Measurements from ENCODE around the gene CDK19. TPM values are rescaled to one million over a fixed set of nuclear protein-coding genes. Genes with fewer than 3 reads are reported as not detected.

Gene CDK19
- total RNA-seq, 6 experiments from 2014 or later = 18.6 to 22.4 (median 20.0) TPM

DNA sequence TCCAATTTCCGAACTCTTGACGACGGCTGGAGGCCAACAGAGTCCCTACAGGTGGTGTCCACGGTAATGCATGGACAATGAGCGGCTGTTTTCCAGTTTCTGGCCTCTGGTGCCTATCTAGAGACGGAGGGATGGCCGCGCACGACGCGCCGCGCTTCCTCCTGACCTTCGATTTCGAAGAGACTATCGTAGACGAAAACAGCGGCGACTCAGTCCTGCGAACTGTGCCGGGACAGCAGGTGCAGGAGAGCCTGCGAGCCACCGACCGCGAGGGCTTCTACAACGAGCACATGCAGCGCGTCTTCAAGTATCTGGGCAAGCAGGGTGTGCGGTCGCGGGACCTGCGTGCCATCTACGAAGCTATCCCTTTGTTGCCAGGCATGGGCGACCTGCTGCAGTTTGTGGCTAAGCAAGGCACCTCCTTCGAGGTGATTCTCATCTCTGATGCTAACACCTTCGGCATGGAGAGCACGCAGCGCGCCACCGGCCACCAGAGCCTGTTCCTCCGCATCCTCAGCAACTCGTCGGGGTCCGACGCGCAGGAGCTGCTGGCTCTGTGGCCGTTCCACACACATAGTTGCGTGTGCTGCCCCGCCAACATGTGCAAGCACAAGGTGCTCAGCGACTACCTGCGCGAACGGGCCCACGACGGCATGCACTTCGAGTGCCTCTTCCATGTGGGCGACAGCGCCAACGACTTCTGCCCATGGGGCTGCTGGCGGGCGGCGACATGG is 169.4 kb downstream of the CDK19 start:
- Mint-ChIP-seq H3K4me1 (ENCODE audit: low read depth) (peaks cover 27% of the 10 kb centered on the region), H3K27ac (no peak overlapping the region), H3K27me3 (ENCODE audit: insufficient read depth) (no peaks in the 10 kb centered on the region), H3K9me3 (peaks cover 4% of the 10 kb centered on the region; the same call in 1 of the 2 replicates), H3K36me3 (ENCODE audit: low read depth) (peaks cover 17% of the 10 kb centered on the region), H3K4me3 (no peak overlapping the region)
- no peak for DNase-seq
- TF ChIP-seq CTCF (IDR thresholded peaks at IDR 0.05) = no peak

DNA sequence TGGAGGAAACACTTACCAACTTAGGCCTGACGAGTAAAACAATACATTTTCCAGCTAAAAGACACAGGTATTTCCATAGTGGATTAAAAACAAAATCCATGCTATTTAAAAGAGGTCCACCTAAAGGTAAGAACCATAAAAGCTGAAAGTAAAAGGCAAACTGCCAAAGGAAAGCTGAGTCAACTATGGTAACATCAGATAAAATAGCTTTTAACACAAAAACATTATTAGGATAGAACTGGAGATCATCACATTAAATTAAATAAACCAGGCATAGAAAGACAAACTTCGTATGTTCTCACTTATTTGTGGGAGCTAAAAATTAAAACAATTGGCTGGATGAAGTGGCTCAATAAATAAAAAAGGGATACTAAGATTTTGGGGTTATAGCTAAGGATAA is 172.1 kb downstream of the CDK19 start:
- Mint-ChIP-seq H3K4me1 (ENCODE audit: low read depth) (peaks cover 17% of the 10 kb centered on the region), H3K9me3 (peaks cover 4% of the 10 kb centered on the region; the same call in 1 of the 2 replicates), H3K36me3 (ENCODE audit: low read depth) (peaks cover 19% of the 10 kb centered on the region), H3K4me3 (no peak overlapping the region), H3K27me3 (ENCODE audit: insufficient read depth) (no peaks in the 10 kb centered on the region), H3K27ac (peak overlapping the region; percentile 29; the same call in 1 of the 2 replicates)
- DNase-seq = peak; percentile 37
- TF ChIP-seq CTCF (IDR thresholded peaks at IDR 0.05) = no peak

- no peak overlapping the region for H3K27ac Mint-ChIP-seq
- no peak overlapping the region for H3K4me3 Mint-ChIP-seq
- no peaks in the 10 kb centered on the region for H3K27me3 Mint-ChIP-seq (ENCODE audit: insufficient read depth)
- H3K4me1 Mint-ChIP-seq (ENCODE audit: low read depth) = peaks cover 17% of the 10 kb centered on the region
- DNase-seq = no peak
- TF ChIP-seq CTCF (IDR thresholded peaks at IDR 0.05) = no peak
- H3K9me3 Mint-ChIP-seq = peaks cover 4% of the 10 kb centered on the region; the same call in 1 of the 2 replicates
- H3K36me3 Mint-ChIP-seq (ENCODE audit: low read depth) = peaks cover 19% of the 10 kb centered on the region
Observed at GRCh38 chr6:110642711-110643110, 172.6 kb downstream of the CDK19 start.

- no peak for TF ChIP-seq CTCF (IDR thresholded peaks at IDR 0.05)
- Mint-ChIP-seq H3K9me3 (no peaks in the 10 kb centered on the region), H3K27ac (no peak overlapping the region), H3K4me1 (ENCODE audit: low read depth) (no peaks in the 10 kb centered on the region), H3K4me3 (no peak overlapping the region), H3K36me3 (ENCODE audit: low read depth) (peaks cover 5% of the 10 kb centered on the region; the same call in 1 of the 2 replicates), H3K27me3 (ENCODE audit: insufficient read depth) (no peaks in the 10 kb centered on the region)
- no peak for DNase-seq
Observed at GRCh38 chr6:110636781-110637180, 178.5 kb downstream of the CDK19 start.

- H3K4me1 Mint-ChIP-seq (ENCODE audit: low read depth) = no peaks in the 10 kb centered on the region
- no peak for TF ChIP-seq CTCF (IDR thresholded peaks at IDR 0.05)
- no peak overlapping the region for H3K4me3 Mint-ChIP-seq
- DNase-seq = no peak
- no peak overlapping the region for H3K27ac Mint-ChIP-seq
- no peaks in the 10 kb centered on the region for H3K27me3 Mint-ChIP-seq (ENCODE audit: insufficient read depth)
- no peaks in the 10 kb centered on the region for H3K9me3 Mint-ChIP-seq
- peaks cover 5% of the 10 kb centered on the region; the same call in 1 of the 2 replicates for H3K36me3 Mint-ChIP-seq (ENCODE audit: low read depth)
Observed at GRCh38 chr6:110635096-110635495, 180.2 kb downstream of the CDK19 start.
